CD4-positive, alpha-beta T cell treated with Interleukin-15 for 4 hours (primary cell): ENCODE measurements around the gene ZFYVE16.
"Not testable (repeated sequence)": the region's sequence is repeated elsewhere in the genome, so short reads cannot be mapped to it uniquely, and the experiment has no call there.

Source experiments
- DNase-seq: peaks from one replicate; pipeline ENCODE4 v3.0.0-alpha.2; 2020; ENCODE audit warnings: low spot score

The ZFYVE16 gene

GRCh38 chr5:80407735-80408483, at the start of gene ZFYVE16:
Gene ZFYVE16, plus strand, starts transcription at chr5:80408064. Its CDS starts 26,084 bp downstream, at chr5:80434148.
- peak; percentile 97 for DNase-seq

- no peak for DNase-seq
Measured at GRCh38 chr5:80360914-80361444, 46.9 kb upstream of the ZFYVE16 start.

- DNase-seq, result no peak
Measured at GRCh38 chr5:80364892-80365291, 43.0 kb upstream of the ZFYVE16 start.

GRCh38 chr5:80368661-80369480, 39.0 kb upstream of the ZFYVE16 start:
- DNase-seq, result no peak

- DNase-seq, result no peak
Measured at GRCh38 chr5:80369521-80369920, 38.3 kb upstream of the ZFYVE16 start.

- DNase-seq, result no peak
Measured at GRCh38 chr5:80370390-80370789, 37.5 kb upstream of the ZFYVE16 start.

- DNase-seq, result no peak
Measured at GRCh38 chr5:80372780-80373179, 35.1 kb upstream of the ZFYVE16 start.

- DNase-seq, result no peak
Measured at GRCh38 chr5:80374188-80374587, 33.7 kb upstream of the ZFYVE16 start.

GRCh38 chr5:80376557-80376956, 31.3 kb upstream of the ZFYVE16 start:
- no peak for DNase-seq

- DNase-seq, result no peak
Measured at GRCh38 chr5:80382488-80382887, 25.4 kb upstream of the ZFYVE16 start.

- no peak for DNase-seq
Measured at GRCh38 chr5:80387063-80387768, 20.6 kb upstream of the ZFYVE16 start.

GRCh38 chr5:80389580-80389979, 18.3 kb upstream of the ZFYVE16 start:
- no peak for DNase-seq

GRCh38 chr5:80390413-80390812, 17.5 kb upstream of the ZFYVE16 start:
- DNase-seq, result not testable (repeated sequence)

- not testable (repeated sequence) for DNase-seq
Measured at GRCh38 chr5:80391267-80391666, 16.6 kb upstream of the ZFYVE16 start.

GRCh38 chr5:80399526-80400239, 8.2 kb upstream of the ZFYVE16 start:
- DNase-seq, result peak; percentile 2

GRCh38 chr5:80400368-80400767, 7.5 kb upstream of the ZFYVE16 start:
- not testable (repeated sequence) for DNase-seq

- DNase-seq, result no peak
Measured at GRCh38 chr5:80403782-80404181, 4.1 kb upstream of the ZFYVE16 start.

GRCh38 chr5:80406980-80407734, 707 bp upstream of the ZFYVE16 start:
- no peak for DNase-seq

GRCh38 chr5:80408484-80409366, 861 bp downstream of the ZFYVE16 start:
- no peak for DNase-seq
